Epidermal melanocyte (primary cell): Measurements from ENCODE around the gene WNT9A.

Experiments used
- DNase-seq: peaks from one replicate; pipeline ENCODE4 v3.0.0; 2011; ENCODE audit warnings: low spot score; ENCODE audit not compliant: insufficient read length

Gene WNT9A

DNA sequence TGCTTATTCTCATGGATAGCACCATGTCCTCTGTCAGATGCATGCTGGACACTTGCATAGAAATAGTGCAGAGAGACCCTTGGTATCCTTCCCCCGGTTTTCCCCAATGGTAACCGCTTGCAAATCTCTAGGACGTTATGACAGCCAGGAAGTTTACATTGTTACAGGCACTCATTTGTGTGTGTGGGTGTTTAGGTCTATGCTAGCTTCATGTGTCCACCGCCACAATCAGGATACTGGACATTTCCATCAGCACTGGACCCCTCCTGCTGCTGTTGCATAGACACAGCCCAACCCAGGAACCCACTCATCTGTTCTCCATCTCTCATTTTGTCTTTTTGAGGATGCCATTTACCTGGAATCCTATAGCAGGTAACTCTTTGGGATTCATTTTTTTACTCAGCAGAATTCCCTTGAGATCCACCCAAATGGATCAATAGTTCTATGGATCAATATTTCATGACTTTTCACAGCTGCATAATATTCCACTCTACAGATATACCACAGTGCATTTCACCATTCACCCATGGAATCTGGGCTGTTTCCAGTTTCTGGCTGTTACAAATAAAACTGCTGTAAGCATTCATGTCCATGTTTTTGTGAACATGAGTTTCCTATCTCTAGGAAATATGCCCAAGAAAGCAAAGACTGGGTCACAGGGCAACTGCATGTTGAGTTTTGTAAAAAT, 6.6 kb upstream of the WNT9A start:
- no peak for DNase-seq

DNA sequence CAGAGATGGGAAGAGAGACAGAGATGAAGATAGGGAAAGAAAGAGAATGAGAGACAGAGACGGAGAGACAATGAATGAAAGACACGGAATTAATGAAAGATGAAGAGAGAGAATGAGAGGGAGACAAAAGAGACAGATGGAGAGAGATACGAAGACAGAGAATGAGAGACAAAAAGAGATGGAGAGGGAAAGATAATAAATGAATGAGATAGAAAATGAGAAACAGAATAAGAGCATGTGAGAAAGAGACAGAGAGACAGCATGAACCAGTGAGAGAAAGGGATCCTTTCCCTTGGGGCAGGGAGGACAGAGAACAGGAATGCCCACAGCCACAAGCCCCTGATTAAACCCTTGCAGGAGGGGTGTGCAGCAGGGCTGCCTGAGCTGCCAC, 5.3 kb upstream of the WNT9A start:
- no peak for DNase-seq

DNA sequence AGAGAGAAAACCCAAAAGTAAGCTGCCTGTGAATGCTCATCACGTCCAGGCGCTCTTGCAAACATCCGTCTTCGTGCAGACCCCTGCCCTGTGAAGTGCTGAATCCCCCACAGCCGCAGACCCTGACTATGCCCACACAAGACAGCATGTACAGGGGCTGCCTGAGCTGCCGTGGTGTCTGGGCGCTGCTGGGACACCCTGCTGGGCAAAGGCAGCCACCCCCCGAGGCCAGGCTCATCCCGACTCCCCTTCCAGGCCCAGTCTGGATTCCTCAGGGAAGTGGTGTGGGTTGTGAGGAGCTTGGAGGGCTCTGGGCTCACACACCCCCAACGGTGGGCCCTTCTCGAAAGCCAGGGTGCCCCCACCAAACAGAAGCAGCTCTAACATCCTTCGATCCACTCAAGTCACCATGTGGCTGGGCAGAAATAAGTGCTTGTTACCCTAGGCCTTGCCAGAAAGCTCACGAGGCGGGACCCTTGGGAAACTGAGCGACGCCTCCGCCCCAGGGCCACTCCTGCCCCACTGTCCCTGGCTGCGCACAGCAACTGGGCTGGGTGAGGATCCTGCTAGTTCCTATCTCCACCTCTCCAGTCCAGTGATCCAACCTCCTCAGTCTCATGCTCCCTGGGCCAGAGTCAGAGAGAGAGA, 4.8 kb upstream of the WNT9A start:
- no peak for DNase-seq

DNA sequence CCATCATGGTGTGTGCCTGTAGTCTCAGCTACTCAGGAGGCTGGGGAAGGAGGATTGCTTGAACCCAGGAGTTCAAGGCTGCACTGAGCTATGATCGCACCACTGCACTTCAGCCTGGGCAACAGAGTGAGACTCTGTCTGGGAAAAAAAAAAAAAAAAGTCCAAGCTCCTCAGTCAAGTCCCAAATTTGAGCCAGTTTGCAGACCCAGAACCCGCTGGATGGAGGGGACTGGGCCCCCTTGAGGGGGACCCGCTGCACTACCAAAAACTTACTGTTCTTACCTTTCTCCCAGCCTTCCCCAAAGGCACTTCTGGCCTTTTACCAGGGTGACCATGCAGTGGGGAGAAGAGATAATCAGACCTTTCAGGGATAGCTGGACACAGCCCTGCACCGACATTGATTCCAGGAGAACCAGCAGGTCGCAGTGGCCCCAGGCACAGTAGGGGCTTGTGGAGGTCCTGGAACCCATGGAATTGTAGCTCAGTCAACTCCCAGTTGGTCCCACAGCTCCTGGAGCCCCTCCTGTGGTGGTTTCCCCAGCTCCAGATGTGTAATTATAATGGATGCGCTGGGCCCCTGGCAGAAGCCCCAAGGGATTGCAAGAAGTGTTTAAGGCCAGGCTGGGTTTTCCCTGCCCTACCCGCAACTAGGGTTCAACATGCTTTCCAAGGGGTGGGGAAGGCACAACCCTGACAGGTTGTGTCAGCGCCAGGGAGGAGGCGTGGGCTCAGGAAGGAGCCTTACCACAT, 4.1 kb upstream of the WNT9A start:
- no peak for DNase-seq

DNA sequence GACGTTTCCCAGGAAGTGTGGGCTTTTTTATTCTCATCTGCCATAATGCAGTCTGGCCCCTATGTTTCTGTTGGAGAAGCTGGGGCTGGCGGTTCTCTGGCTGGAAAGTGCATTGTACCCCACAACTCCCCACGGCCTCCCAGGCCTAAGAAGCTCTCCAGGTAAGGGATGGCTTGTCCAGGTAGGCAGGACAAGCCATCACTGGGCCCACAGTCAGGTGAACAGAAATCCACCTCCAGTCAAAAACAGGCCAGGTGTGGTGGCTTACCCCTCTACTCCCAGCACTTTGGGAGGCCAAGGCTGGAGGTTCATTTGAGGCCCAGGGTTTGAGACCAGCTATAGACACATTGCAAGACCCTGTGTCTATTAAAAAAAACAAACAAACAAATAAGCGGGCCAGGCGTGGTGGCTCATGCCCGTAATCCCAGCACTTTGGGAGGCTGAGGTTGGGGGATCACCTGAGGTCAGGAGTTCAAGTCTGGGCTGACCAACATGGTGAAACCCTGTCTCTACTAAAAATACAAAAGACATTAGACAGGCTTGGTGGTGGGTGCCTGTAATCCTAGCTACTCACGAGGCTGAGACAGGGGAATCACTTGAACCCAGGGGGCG, 3.1 kb upstream of the WNT9A start:
- no peak for DNase-seq

DNA sequence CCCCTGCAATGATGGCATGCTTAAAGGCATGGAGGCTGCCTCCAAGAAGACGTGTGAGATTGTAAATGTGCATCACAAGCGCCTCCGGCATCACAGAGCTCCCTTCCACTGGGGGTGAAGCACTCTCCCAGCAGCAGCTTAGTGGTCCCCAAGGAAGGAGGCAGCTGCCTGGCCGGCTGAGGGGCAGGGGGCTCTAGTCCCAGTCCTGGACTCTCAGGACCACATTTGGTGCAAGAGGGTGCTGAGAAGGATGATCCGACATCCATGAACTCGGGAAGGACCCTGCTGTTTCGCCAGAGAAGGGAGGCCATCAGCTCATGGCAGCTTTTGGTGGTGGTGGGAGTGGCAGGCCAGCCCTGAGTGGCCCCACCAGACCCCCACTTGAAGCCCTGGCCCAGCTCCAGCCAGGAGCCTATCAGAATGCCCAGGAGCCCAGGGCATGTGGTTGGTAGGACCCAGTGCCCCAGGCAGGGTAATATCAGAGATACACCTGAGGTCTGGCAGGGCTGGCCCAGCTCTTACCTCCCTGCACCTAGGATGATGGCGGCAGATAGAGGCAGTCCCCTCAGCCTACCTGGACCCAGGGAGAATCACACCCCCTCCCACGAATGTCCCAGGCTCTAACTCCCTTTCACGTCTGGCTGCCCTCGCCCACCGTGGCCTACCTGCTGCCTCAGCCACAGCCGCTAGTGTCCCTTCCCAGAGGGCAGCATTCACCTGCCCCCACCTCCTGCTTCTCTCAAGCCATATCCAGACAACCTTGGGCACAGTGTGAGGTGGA, 2.4 kb upstream of the WNT9A start:
- no peak for DNase-seq

DNA sequence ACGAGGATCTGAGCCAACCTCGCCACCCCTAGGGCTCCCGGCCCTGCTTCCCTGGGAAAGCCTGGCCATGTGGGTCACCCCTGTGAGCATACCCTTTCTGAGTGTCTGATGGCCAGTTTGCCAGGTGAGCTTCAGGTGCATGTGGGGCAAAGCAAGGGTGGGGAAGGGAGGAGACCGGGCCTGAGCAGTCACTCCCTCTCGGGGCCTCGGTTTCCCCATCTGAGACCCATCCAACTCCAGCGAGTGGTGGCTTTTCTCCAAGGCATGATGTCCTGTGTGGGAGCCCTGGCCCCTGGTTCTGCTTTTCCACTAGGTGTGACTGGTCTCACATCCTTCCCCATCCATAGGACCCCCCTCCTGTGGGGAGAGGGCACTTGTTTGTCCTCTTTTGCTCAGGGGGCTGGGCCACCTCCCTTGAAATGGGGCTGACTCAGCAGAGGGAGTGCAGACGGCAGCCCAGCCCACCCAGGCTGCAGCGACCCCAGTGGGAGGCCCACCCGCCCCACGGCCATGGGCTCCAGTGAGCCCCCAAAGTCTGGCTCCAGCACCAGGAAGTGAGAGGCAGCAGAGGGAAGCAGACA, 1.7 kb upstream of the WNT9A start:
- no peak for DNase-seq

DNA sequence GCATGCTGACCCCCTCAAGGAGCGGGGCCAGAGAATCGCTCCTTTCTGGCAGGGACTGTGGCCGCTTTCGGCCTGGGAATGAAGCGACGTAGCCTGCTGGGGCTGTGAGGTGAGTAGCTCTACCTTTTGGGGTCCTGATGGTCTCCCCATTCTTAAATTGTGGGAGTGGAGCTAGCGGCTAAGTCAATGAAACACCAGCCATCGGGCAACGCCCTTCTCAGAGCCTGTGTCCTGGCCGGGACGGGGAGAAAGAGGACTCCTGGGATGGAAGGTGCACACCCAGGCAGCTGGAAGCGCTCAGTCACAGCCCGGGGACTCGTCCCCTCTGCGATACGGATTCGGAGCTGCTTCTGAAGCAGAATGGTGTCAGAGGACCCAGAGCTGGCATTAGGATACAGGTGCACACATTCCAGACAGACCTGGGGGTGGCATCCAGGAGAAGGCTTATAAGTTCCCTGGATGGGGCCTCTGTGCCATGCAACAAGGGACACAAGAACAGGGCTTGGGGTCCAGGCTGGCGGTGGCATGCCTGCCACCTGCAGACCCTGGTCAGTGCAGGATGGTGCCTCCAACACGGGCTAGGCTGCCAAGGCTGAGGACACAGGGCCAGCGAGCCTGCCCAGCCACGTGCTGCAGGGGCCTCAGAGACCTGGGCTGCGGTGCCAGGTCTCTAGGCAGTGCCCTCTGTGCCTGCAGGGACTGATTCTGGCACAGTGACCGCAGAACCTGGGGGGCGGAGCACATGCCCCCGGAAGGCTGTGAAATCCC, 945 bp upstream of the WNT9A start:
- no peak for DNase-seq

DNA sequence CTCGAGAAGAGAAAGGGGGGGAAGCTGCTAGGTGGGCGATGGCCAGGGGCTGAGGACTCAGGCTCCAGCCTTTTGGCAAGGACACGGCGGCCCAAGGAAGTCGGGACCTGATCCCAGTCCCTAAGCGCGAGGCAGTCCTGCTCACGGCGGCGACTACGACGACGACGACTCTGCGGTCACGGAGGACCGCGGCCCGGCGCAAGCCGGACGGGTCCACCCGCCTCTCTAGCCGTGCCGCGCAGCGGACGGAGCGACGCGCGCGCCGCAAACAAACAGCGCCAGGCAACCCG, 401 bp downstream of the WNT9A start:
- DNase-seq: no peak

DNA sequence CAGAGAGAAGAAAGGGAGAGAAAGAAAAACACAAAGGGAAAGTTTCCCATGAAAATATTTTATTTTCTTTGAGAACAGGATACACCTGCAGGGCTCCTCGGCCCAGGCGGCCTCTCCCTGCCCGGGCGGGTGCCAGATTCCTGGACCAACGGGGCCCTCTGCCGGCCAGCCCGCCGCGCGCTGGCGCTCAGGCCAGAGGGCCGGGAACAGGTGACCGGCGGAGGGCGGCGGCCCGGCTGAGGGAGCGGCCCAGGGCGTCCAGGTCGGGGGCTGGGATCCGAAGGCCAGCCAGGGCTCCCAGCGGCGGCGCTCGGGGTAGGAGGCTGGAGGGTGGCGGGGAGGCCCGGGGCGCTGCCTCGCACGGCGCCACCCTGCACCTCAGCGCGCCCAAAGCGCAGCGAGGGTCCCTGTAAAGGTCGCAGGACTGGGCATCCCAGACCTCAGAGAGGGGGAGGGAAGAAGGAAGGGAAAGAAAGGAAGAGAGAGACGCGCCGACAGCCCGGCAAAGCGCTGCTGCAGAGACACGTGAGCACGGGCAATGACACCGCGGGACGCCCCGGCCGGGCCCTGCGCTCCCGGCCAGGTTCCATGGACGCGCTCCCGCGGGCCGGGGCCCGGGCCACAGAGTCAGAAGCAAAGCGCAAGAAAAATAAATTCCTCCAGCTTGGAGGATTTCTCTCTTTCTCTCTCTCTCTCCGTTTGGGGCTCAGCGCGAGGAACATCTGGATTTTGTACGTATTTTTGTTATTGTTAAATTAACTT, 927 bp downstream of the WNT9A start:
- DNase-seq: peak; percentile 51

DNA sequence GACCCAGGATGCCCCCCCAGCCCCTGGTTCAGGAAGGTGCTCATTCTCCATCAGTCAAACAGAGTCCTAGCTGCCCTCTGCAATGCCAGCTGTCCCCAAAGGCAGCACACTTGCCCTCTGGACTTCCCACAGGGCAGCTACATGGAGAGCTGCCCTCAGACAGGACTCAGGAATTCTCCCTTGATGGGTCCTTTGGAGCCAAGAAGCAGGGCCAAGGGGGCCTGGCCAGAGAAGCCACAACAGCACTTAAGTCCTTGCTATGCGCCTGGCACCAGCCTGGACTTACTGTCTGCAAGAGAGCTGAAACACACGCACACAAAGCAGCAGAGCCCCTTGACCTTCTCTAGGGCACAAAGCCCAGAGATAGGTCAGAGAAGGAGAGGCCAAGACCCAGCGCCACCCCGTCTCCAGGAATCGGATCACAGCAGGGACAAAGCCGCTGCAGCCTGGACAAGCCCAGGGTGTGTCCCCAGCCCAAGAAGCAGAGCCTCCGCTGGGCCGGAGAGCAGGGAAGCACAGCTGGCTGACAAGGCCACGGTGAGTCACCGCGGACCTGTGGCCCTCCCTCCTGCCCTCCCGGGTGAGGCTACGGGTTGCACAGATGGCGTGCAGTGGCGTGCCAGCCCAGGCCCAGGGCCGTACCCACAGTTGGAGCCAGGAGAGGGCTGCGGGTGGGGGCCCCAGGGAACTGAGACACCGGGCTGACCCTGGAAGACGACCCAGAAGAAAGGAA, 1.7 kb downstream of the WNT9A start:
- DNase-seq: no peak

DNA sequence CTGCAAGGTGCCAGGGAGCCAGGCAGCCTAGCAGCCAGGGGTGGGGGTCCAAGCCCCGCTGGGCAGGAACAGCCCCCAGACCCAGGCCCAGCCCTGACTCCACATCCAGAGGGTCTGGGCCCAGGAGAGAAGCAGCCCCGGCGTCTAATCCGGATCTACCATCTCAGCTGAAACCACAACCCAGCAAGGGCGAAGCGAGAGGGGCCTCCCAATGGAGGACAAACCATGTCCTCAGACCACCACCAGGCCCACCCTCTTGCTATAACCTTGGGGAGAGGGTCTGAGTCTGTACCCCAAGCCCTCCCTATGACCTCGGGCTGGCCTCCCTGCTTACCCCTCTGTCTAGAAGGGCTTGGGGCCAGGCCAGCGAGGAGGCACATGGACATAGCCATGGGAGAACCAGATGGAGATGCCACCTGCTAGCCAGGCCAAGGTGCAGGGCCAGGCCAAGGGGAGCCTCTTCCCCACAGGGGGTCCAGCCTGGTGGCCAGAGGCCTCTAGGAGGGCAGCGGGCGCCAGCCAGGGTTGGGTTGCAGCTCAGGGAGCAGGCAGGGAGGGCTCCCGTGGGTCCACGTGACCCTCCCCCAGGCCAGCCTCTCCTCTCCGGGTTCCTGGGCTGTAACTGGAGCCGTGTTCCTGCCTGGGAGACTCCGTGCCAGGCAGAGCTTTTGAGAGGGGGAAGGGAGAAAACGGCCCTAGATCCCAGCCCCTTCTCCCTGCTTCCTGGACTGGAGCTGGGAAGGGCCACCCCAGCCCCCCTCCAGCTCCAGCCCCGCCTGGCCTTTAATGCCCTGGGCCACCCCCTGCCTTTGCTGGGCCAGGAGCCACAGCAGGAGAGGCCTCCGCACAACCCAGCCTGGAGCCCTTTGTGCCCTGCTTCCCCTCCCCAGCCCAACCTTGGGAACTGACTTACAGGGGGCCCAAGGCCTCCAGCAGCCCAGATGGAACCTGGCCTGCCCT, 2.5 kb downstream of the WNT9A start:
- DNase-seq: no peak

DNA sequence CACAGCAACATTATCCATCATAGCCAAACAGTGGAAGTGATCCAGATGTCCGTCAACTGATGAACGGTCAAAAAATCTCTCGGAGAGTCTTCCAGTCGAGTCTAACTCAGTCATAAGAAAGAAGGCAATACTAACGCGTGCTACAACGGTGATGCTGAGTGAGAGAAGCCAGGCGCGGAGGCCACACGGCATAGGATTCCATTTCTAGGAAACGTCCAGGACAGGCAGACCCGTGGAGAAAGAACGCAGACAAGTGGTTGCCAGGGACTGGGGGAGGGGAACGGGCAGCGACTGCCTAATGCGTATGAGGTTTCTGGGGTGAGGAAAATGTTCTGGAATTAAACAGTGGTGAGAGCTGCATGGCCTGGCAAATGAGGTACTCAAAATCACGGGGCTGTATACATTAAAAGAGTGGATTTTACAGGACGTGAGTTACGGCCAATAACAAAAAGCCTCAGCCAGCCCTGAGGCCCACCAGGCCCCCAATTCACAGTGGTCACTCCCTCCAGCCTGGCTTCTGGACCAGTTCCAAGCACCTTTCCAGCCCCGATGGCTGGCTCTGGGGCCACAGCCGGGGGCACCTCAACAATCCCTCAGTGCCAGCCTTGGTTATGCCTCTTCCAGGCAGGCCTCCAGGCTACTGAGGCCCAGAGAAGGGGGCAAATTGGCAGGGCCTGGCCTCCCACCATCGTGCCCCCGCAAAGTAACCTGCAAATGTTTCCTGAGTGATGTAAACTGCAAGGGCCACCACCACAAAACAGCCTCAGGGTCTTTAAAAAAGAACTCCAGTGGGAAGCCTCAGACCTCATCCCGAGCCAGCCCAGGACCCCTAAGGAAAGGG, 3.4 kb downstream of the WNT9A start:
- no peak for DNase-seq

DNA sequence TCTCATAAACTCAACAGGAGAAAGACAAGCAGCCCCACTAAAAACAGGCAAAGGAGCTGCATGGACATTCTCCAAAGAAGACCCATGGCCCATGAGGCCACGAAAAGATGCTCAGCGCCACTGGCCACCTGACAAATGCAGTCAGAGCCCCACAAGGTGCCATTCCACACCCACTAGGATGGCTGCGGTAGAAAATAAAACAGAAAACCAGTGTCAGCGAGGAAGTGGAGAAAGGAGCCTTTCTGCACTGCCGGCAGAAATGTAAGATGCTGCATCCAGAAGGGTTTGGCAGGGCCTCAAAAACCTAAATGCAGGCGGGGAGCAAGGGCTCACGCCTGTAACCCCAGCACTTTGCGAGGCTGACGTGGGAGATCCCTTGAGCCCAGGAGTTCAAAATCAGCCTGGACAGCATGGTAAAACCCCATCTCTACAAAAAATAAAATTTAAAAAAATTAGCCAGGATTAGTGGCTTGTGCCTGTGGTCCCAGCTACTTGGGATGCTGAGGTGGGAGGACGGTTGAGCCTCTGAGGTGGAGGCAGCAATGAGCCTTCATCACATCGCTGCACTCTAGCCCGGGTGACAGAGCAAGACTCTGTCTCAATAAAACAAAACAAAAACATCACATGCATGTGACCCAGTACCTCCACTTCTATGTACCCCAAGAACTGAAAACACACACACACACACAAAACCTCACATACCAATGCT, 4.2 kb downstream of the WNT9A start:
- DNase-seq: no peak

DNA sequence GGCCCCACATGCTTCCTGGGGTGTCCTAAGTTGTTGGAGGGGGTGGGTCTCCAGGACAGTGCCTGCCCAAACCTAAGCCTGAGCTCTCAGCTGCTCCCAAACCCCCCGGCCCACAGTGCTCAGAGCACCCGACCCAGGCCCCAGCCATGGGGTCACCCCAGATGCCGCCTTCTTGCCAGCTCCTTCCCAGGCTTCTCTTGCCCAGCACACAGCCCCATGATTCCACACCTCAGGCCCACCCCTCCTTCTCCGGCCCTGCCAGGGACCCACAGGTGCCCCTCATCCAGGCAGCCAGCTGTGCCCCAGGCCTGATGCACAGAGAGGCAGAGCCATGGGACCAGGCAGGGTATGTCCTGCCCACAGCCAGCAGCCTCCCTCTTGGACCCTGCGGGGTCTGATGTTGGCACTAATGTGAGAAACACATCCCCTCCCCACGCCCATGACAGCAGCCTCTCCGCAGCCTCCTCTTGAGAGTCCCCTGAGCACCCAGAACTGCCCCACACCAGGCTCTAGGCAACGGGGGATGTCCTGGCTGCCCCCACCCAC, 4.9 kb downstream of the WNT9A start:
- DNase-seq: no peak

DNA sequence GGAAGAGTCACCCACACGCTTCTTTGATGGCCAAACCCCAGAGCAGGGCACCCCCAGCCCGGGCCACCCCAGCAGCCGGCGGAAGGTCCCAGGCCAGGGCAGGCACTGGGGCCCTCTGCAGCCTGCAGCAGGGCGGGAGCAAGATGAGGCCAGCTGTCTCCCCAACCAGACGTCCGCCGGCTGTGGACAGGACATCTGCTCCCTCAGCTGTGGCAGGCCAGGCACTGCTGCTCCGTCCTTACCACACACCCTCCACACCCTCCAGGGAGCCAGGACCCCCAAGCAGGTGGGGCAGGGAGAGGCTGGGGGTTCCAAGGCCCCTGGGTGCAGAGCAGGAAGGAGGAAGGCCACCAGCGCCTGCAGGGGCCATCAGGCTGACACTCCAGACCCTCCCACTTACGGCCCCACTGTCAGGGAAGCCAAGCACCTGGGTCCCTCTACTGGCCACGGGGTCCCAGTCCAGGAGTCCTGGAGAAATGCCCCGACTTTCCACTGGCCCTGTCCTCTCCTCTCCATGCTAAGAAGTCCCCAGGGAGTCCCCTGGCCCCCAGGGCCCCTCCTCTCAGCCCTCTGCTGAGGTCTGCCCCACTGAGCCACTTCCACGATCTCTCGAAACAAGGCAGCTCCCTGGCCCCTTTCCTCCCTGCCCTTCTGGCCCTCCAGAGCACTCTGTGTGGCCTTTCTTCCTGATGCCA, 5.6 kb downstream of the WNT9A start:
- no peak for DNase-seq
